ENCODE results near the gene CADM1. TPM values are rescaled to one million over a fixed set of nuclear protein-coding genes. Genes with fewer than 3 reads are reported as not detected.

The CADM1 gene
- total and polyA plus RNA-seq, 4 donors, result 13.0 to 40.6 (median 28.9) TPM

GRCh38 chr11:115398333-115399080 is 105.7 kb downstream of the CADM1 start:
- no peak for DNase-seq (ENCODE audit: low spot score)
- Histone ChIP-seq H3K4me3 (ENCODE audit: low read depth in 1 of 3, low read length in 3 of 3) (no peak overlapping the region), H3K36me3 (ENCODE audit: control insufficient read depth in 4 of 4, insufficient read depth in 3 of 4, low read depth in 1 of 4, low read length in 3 of 4) (peaks cover 0 to 5% (median 0%) of the 10 kb centered on the region in 4 donors), H3K4me1 (ENCODE audit: control insufficient read depth in 4 of 4, insufficient read depth in 4 of 4, low read length in 3 of 4) (no peaks in the 10 kb centered on the region), H3K27me3 (ENCODE audit: control insufficient read depth in 4 of 4, insufficient read depth in 4 of 4, low read length in 3 of 4) (no peaks in the 10 kb centered on the region), H3K9ac (ENCODE audit: low read depth in 1 of 2, low read length in 2 of 2) (no peak overlapping the region), H3K9me3 (ENCODE audit: control insufficient read depth in 4 of 4, low read length in 3 of 4) (no peaks in the 10 kb centered on the region), H3K27ac (ENCODE audit: low read depth in 1 of 2, low read length in 2 of 2) (no peak overlapping the region)
- TF ChIP-seq GABPA (IDR thresholded peaks at IDR 0.05 in 1 of 2, conservative IDR thresholded peaks at IDR 0.05 in 1 of 2) (no peak), FOXA2 (IDR thresholded peaks at IDR 0.05) (no peak), CTCF (IDR thresholded peaks at IDR 0.05; ENCODE audit: low read depth, low read length, missing input control) (no peak), FOXA1 (IDR thresholded peaks at IDR 0.05) (no peak), HNF4G (IDR thresholded peaks at IDR 0.05) (no peak), NR2F2 (IDR thresholded peaks at IDR 0.05) (no peak), RXRA (IDR thresholded peaks at IDR 0.05) (no peak), JUND (IDR thresholded peaks at IDR 0.05) (no peak), RAD21 (IDR thresholded peaks at IDR 0.05) (no peak), HNF4A (conservative IDR thresholded peaks at IDR 0.05) (no peak), TAF1 (conservative IDR thresholded peaks at IDR 0.05) (no peak)
- TF ChIP-seq, protein P1, sequence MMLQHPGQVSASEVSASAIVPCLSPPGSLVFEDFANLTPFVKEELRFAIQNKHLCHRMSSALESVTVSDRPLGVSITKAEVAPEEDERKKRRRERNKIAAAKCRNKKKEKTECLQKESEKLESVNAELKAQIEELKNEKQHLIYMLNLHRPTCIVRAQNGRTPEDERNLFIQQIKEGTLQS (IDR thresholded peaks at IDR 0.05), result no peak
- TF ChIP-seq, protein P2, sequence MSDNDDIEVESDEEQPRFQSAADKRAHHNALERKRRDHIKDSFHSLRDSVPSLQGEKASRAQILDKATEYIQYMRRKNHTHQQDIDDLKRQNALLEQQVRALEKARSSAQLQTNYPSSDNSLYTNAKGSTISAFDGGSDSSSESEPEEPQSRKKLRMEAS (IDR thresholded peaks at IDR 0.05), result no peak
- TF ChIP-seq, protein P3, sequence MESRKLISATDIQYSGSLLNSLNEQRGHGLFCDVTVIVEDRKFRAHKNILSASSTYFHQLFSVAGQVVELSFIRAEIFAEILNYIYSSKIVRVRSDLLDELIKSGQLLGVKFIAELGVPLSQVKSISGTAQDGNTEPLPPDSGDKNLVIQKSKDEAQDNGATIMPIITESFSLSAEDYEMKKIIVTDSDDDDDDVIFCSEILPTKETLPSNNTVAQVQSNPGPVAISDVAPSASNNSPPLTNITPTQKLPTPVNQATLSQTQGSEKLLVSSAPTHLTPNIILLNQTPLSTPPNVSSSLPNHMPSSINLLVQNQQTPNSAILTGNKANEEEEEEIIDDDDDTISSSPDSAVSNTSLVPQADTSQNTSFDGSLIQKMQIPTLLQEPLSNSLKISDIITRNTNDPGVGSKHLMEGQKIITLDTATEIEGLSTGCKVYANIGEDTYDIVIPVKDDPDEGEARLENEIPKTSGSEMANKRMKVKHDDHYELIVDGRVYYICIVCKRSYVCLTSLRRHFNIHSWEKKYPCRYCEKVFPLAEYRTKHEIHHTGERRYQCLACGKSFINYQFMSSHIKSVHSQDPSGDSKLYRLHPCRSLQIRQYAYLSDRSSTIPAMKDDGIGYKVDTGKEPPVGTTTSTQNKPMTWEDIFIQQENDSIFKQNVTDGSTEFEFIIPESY (IDR thresholded peaks at IDR 0.05), result no peak
- whole genome bisulfite sequencing, result 94% methylated on average over 2 of the region's 2 CpGs

- H3K4me1 ChIP-seq (ENCODE audit: control insufficient read depth in 4 of 4, insufficient read depth in 4 of 4, low read length in 3 of 4), result no peaks in the 10 kb centered on the region
- peaks cover 0 to 5% (median 0%) of the 10 kb centered on the region in 4 donors for H3K36me3 ChIP-seq (ENCODE audit: control insufficient read depth in 4 of 4, insufficient read depth in 3 of 4, low read depth in 1 of 4, low read length in 3 of 4)
- H3K4me3 ChIP-seq (ENCODE audit: low read depth in 1 of 3, low read length in 3 of 3), result no peak overlapping the region
- no peaks in the 10 kb centered on the region for H3K27me3 ChIP-seq (ENCODE audit: control insufficient read depth in 4 of 4, insufficient read depth in 4 of 4, low read length in 3 of 4)
- DNase-seq (ENCODE audit: low spot score), result no peak
- no peak overlapping the region for H3K9ac ChIP-seq (ENCODE audit: low read depth in 1 of 2, low read length in 2 of 2)
- no peak overlapping the region for H3K27ac ChIP-seq (ENCODE audit: low read depth in 1 of 2, low read length in 2 of 2)
- no peaks in the 10 kb centered on the region for H3K9me3 ChIP-seq (ENCODE audit: control insufficient read depth in 4 of 4, low read length in 3 of 4)
- WGBS, result 84% methylated on average over 1 of the region's 1 CpG
- TF ChIP-seq HNF4A (conservative IDR thresholded peaks at IDR 0.05) (no peak), REST (IDR thresholded peaks at IDR 0.05) (no peak), HNF4G (IDR thresholded peaks at IDR 0.05) (no peak), FOXA1 (IDR thresholded peaks at IDR 0.05) (no peak), JUND (IDR thresholded peaks at IDR 0.05) (no peak), RAD21 (IDR thresholded peaks at IDR 0.05) (no peak), NR2F2 (IDR thresholded peaks at IDR 0.05) (no peak), FOXA2 (IDR thresholded peaks at IDR 0.05) (no peak), TAF1 (conservative IDR thresholded peaks at IDR 0.05) (no peak), SP1 (IDR thresholded peaks at IDR 0.05) (no peak), RXRA (IDR thresholded peaks at IDR 0.05) (no peak), CTCF (IDR thresholded peaks at IDR 0.05; ENCODE audit: low read depth, low read length, missing input control) (no peak)
- TF ChIP-seq, protein P2 (IDR thresholded peaks at IDR 0.05), result no peak
- TF ChIP-seq, protein P1 (IDR thresholded peaks at IDR 0.05), result no peak
- TF ChIP-seq, protein P3 (IDR thresholded peaks at IDR 0.05), result no peak
These were observed 107.7 kb downstream of the CADM1 start for GRCh38 chr11:115396533-115396932.

All from liver (tissue), 9 donors.